Endometrial microvascular endothelial cells (primary cell): Measurements from ENCODE around the gene CLEC16A. TPM values are rescaled to one million over a fixed set of nuclear protein-coding genes. Genes with fewer than 3 reads are reported as not detected.

Source experiments
- in situ Hi-C: cut with HindIII; loops from 2 replicates; pipeline ENCODE4 v1.10.0; 2017; ENCODE audit warnings: low sequenced_read_pairs, low pct_unique_long_range_greater_than_20kb; ENCODE audit errors: inconsistent ontology term
- total RNA-seq: library from RNA; depleted of rRNA; stranded (reverse); fragments of >200 nt; gene quantifications from one replicate; pipeline ENCODE4 v1.2.3, GENCODE V29; 2015; ENCODE audit errors: inconsistent ontology term

The CLEC16A gene
- total RNA-seq, 1 donor from 2014 or later: 13.7 TPM

- in situ Hi-C loops: no loop called here
Measured at GRCh38 chr16:10979717-10980601, 35.6 kb downstream of the CLEC16A start.

- in situ Hi-C loops: no loop called here
Measured at GRCh38 chr16:10980813-10981212, 36.4 kb downstream of the CLEC16A start.

GRCh38 chr16:10981697-10982216 lies 37.4 kb downstream of the CLEC16A start:
- in situ Hi-C loops: no loop called here

DNA sequence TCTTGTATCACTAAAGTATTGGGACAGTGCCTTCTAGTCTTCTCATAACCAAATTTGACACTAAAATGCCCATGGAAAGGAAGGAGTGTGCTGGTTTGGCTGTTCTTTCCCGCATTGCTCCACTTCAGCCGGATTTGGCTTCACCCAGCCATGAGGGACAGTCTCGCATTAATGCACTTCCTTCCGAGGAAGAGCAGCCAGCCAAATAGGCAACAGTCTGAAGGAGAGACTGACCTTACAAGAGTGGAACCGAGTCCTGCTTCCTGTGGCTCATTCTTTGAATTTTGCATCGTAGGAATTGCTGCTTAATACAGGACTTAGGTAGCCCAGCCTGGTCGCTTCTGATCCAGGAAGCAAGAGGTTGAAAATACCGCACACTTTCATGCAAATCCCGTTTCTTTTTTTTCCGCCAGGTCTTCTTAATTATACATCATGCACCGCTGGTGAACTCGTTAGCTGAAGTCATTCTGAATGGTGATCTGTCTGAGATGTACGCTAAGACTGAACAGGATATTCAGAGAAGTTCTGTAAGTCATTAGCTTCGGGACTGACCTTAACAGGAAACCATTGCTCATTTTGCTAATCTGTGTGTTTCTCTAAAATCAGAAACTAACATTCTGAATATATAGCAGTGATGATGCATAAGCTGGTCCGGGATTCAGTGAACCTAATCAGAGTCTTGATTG lies 38.2 kb downstream of the CLEC16A start:
- in situ Hi-C loops: no loop called here

GRCh38 chr16:10983159-10983558 lies 38.8 kb downstream of the CLEC16A start:
- in situ Hi-C loops: no loop called here

DNA sequence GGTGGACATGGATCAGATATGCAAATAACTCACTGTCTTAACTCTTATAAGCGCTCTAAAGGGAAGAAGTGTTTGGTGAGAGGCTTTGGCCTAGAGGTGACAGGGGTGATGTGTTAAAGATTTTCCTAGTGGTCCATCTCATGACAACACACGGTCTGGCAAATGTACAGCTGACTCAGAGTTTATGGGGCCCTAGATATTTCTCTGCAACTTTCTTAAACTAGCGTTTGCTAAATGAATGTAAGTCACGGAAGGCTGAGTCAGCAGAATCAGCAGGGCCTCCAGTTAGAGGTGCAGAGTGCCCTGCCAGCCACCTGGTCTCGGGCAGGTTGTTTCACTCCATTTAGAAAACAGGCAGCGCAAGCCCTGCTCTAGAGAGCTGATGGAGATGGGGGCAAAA lies 40.1 kb downstream of the CLEC16A start:
- in situ Hi-C loops: no loop called here

DNA sequence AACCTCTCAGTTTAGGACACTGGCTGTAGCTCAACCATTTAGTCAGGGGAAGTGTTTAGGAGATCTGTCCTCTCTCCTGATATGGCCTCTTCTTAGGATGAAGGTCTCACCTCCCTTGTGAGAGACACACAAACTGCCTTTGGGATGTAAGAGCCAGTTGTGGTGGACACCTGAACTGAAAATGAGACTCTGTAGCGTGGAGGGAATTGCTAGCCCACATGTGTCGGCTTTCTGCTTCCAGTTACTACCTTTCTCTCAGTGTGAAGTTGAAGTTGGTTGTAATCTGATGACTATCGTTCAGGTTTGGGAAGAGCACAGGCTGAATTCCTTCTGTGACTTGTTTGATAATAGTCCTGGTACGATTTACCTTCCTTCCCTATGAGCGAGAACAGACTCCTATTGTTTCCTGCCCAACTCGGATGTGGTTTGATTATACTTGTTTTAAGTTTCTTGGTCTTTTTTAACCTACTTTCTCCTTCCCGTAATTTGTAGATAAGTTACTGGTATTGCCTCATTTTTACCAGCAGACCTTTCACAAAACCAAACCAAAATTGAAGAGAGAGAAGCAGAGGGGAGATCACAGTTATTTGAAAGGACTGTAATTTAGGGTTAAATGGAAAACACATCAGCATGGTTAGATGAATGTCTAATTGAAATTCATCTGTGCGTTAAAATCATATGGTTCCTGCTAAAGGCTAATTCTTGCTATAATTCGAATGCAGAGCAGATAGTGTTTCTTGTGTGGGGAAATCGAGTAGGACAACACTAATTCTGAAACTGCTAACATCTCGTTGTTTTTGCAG lies 43.2 kb downstream of the CLEC16A start:
- in situ Hi-C loops: no loop called here

DNA sequence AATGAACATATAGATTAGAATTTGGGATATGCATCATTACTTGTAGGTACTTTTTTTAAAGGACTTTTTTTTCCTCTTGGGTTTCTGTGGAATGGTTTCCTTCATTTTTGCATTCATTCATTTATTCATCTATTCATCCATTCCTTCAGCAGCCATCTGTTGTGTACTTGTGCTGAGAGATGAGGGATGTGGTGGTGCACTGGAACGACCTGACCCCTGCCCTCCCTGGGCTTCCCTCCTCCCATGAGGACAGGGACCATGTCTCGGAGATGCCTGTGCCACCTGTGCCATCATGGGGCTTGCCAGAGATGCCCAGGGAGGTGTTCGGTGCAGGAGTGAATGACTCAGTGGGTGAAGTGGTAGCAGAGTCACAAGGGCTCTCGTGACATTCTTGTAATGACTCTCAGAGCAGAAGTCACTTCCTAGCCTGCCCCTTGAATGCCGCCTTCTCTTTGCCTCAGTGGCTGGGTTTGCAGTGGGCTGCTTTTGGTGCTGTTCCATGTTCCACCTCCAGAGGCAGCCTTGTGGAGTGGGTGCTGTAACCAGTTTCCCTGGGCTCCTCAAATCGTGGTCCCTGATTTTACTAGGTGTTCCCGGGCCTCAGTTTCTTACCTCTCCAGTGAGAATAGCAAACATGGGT lies 43.9 kb downstream of the CLEC16A start:
- in situ Hi-C loops: no loop called here

DNA sequence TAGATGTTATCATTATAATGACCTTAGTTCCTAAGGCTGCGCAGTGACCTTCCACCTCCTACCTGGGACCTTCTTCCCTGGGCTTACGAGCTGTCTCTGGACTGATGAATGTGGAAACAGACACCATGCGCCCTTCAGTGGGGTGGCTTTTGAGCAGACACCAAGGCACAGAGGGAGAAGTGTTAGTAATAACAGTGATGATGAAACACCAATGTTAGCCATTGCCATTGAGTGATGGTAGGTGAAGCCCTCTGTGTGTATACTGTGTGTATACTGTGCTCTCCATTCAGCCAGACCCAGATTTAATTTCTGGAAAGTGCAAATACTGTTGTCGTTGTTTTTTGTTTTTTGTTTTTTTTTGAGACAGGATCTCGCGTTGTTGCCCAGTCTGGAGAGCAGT lies 44.5 kb downstream of the CLEC16A start:
- in situ Hi-C loops: no loop called here

GRCh38 chr16:10989559-10989958 lies 45.2 kb downstream of the CLEC16A start:
- in situ Hi-C loops: no loop called here

GRCh38 chr16:10990378-10990777 lies 46.0 kb downstream of the CLEC16A start:
- in situ Hi-C loops: no loop called here

DNA sequence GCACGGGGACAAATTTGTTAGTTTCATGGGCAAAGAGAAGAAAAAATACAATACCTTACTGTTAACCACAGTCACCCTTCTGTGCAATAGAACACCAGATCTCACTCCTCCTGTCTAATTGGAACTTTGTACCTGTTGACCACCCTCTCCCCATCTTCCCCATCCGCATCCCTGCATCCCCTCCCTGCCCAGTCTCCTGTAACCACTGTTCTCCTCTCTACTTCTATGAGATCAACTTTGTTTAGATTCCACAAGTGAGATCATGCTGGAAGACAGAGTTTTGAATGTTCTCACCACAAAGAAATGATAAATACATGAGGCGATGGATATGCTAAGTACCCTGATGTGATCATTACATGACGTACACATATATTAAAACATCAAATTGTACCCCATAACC lies 47.7 kb downstream of the CLEC16A start:
- in situ Hi-C loops: no loop called here

DNA sequence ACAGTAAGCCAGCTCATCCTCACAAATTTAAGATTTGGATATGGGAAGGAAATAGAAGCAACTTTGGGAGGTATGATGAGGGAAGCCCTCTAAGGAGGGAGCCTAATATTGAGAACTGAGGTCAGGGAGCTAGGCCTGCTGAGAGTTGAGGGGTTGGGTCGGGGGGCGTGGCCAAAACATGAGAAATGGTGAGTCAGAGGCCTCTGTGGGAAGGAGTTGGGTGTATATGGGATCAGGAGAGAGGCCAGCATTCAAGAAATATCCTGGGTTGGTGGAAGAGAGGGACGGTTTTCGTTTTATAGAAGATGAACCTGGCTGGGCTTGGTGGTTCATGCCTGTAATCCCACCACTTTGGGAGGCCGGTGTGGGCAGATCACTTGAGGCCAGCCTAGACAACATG lies 48.4 kb downstream of the CLEC16A start:
- in situ Hi-C loops: no loop called here

DNA sequence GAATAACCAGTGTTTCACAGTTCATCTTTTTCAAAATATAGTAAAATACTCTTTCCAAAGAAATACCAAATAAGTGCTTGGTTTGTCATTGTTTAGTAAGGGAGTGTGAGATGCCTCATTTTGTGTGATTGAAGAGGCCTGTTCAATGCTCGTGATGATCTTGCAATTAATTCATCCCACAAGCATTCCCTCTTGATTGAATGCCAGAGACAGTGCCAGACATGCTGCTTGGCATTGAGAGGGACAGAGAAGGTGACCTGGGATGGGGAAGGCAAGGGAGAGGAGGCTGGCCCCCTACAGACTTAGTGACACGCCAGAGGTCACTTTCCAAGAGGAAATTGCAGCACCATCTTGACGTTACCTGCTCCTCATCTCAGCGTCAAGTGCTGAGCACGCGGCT lies 49.3 kb downstream of the CLEC16A start:
- in situ Hi-C loops: no loop called here

- in situ Hi-C loops: no loop called here
Measured at GRCh38 chr16:10994571-10994970, 50.2 kb downstream of the CLEC16A start.

GRCh38 chr16:10995565-10995964 lies 51.2 kb downstream of the CLEC16A start:
- in situ Hi-C loops: no loop called here

DNA sequence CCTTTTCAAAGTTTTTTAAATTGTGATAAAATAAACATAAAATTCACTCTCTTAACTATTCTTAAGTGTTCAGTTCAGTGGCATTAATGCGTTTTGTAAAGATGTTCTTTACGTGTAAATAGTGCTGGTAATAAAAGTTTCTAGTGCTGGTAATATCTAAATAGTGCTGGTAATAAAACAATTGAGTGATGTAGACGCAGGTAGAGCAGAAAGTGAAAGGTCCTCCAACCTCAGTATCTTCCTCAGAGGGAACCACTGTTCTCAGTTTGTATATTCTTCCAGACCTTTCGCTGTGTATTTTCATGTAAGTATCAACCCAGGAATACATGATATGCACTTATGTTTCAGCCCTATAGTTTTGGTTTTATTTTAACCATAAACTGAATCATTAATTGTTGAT lies 53.1 kb downstream of the CLEC16A start:
- in situ Hi-C loops: no loop called here

DNA sequence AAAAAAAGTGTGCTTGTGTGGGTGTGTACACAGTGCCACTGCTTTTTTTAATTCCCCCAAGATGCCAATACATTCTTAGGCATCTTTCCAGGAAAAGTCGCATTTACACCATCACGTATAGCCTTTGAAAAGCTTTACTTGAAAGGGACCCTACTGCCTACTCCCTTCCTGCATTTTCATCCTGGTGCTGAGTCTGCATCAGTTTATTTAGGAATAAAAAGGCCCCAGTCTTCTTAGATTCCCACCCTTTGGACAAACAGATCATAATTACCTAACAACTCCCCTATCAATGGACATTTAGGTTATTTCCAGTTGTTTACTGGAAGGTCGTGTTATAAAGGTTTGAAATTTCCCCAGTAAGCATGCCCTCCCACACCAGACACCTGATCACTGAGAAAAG lies 54.9 kb downstream of the CLEC16A start:
- in situ Hi-C loops: no loop called here

DNA sequence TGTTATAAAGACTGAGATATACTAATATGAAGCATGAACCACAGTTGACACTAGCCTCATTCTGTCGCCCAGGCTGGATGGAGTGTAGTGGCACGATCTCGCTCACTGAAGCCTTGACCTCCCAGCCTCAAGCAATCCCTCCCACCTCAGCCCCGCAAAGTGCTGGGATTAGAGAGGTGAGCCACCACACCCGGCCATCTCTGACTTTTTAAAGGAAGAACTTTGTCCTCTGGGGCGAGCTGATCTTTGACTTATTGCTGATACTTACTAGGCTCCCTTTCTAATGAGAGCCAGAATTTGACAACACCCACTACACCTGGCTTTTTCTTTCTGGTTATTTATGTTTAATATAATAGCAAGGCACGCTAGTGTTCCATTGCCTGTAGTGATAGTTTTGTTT lies 57.2 kb downstream of the CLEC16A start:
- in situ Hi-C loops: no loop called here
